Glutamatergic neuron (in vitro differentiated cells): ENCODE results near the gene MIP. TPM values are rescaled to one million over a fixed set of nuclear protein-coding genes. Genes with fewer than 3 reads are reported as not detected.

Source experiments
- DNase-seq: peaks from one replicate; pipeline ENCODE4 v3.0.0; 2022
- H3K27ac Mint-ChIP-seq: one replicate; pipeline ENCODE4 v1.8.0; 2020; ENCODE audit warnings: mild to moderate bottlenecking, mixed read lengths, inconsistent platforms; ENCODE audit not compliant: unreplicated experiment
- H3K27me3 Mint-ChIP-seq: one replicate; pipeline ENCODE4 v1.8.0; 2020; ENCODE audit warnings: mild to moderate bottlenecking, moderate library complexity, mixed read lengths, inconsistent platforms; ENCODE audit not compliant: unreplicated experiment
- H3K36me3 Mint-ChIP-seq: one replicate; pipeline ENCODE4 v1.8.0; 2020; ENCODE audit warnings: mild to moderate bottlenecking, mixed read lengths, inconsistent platforms; ENCODE audit not compliant: unreplicated experiment
- H3K4me1 Mint-ChIP-seq: one replicate; pipeline ENCODE4 v1.8.0; 2020; ENCODE audit warnings: mild to moderate bottlenecking, low read depth, mixed read lengths, inconsistent platforms; ENCODE audit not compliant: unreplicated experiment
- H3K4me3 Mint-ChIP-seq: one replicate; pipeline ENCODE4 v1.8.0; 2020; ENCODE audit warnings: mild to moderate bottlenecking, mixed read lengths, inconsistent platforms; ENCODE audit not compliant: unreplicated experiment
- H3K9me3 Mint-ChIP-seq: one replicate; pipeline ENCODE4 v1.8.0; 2020; ENCODE audit warnings: mild to moderate bottlenecking, moderate library complexity, mixed read lengths, inconsistent platforms; ENCODE audit not compliant: unreplicated experiment
- CTCF ChIP-seq: fragments of 200-600 bp; sonication (generic); IDR thresholded peaks from one replicate; pipeline ENCODE4 v1.5.0; 2021; ENCODE audit not compliant: partially characterized antibody, unreplicated experiment
- total RNA-seq: library from RNA; stranded (reverse); fragmentation: NEBNext Ultra II Directional; extraction: Animal tissue kit (Norgen Biotek cat#: 25700); gene quantifications from one replicate; pipeline ENCODE4 v1.2.1, GENCODE V29; 2021; ENCODE audit not compliant: unreplicated experiment

Gene MIP
- total RNA-seq, 1 donor from 2014 or later: not detected

- Mint-ChIP-seq H3K9me3 (peaks cover 1% of the 10 kb centered on the region), H3K4me3 (no peak overlapping the region), H3K36me3 (no peaks in the 10 kb centered on the region), H3K27me3 (peaks cover 7% of the 10 kb centered on the region), H3K27ac (no peak overlapping the region), H3K4me1 (peaks cover 2% of the 10 kb centered on the region)
- no peak for TF ChIP-seq CTCF
- no peak for DNase-seq
Observed at GRCh38 chr12:56474389-56474788, 19.9 kb upstream of the MIP start.

GRCh38 chr12:56469007-56469930, 14.8 kb upstream of the MIP start:
- no peak for DNase-seq
- H3K27me3 Mint-ChIP-seq: peaks cover 10% of the 10 kb centered on the region
- peak overlapping the region; percentile 99 for H3K4me3 Mint-ChIP-seq

GRCh38 chr12:56468216-56469006, 14.0 kb upstream of the MIP start, which contains the start of gene SPRYD4:
Gene SPRYD4, plus strand, starts transcription at chr12:56468578. Its CDS starts 14 bp downstream, at chr12:56468592.
- Mint-ChIP-seq H3K9me3 (peaks cover 6% of the 10 kb centered on the region), H3K4me1 (peaks cover 2% of the 10 kb centered on the region), H3K36me3 (no peaks in the 10 kb centered on the region), H3K4me3 (peak within 1 kb of the TSS; percentile 99), H3K27ac (peak within 1 kb of the TSS; percentile 99), H3K27me3 (peaks cover 9% of the 10 kb centered on the region)
- peak; percentile 93 for DNase-seq
- TF ChIP-seq CTCF: no peak

More at GRCh38 chr12:56469007-56469930, 14.8 kb upstream of the MIP start:
- H3K36me3 Mint-ChIP-seq: no peaks in the 10 kb centered on the region
- peaks cover 2% of the 10 kb centered on the region for H3K4me1 Mint-ChIP-seq
- TF ChIP-seq CTCF: no peak
- peak overlapping the region; percentile 99 for H3K27ac Mint-ChIP-seq
- H3K9me3 Mint-ChIP-seq: peaks cover 6% of the 10 kb centered on the region

- Mint-ChIP-seq H3K9me3 (no peaks in the 10 kb centered on the region), H3K36me3 (no peaks in the 10 kb centered on the region), H3K27me3 (peaks cover 3% of the 10 kb centered on the region), H3K4me3 (no peak overlapping the region), H3K4me1 (no peaks in the 10 kb centered on the region), H3K27ac (no peak overlapping the region)
- TF ChIP-seq CTCF: no peak
- DNase-seq: no peak
Observed at GRCh38 chr12:56462565-56462964, 8.1 kb upstream of the MIP start.
